Epithelial cell of esophagus (primary cell): Measurements from ENCODE around the gene DNAH6.
A peak's percentile ranks its signal among the peaks of the same experiment; 100 is the strongest.

Experiments
- DNase-seq: peaks from one replicate; pipeline ENCODE4 v3.0.0; 2010; ENCODE audit warnings: low read depth
- H3K4me3 ChIP-seq: 2 replicates; pipeline ENCODE4 v1.5.1; 2011; ENCODE audit warnings: mild to moderate bottlenecking, low read length, control low read depth
- TF ChIP-seq, protein P1 (sequence below): IDR thresholded peaks from 2 replicates; pipeline ENCODE4 v1.5.1; 2011; ENCODE audit warnings: low read depth, mild to moderate bottlenecking, low read length, control low read depth, inconsistent platforms; ENCODE audit not compliant: insufficient read depth; ENCODE audit errors: missing control alignments

Gene DNAH6

GRCh38 chr2:84847326-84848050 is 331.2 kb downstream of the DNAH6 start:
- DNase-seq: no peak
- TF ChIP-seq, protein P1, sequence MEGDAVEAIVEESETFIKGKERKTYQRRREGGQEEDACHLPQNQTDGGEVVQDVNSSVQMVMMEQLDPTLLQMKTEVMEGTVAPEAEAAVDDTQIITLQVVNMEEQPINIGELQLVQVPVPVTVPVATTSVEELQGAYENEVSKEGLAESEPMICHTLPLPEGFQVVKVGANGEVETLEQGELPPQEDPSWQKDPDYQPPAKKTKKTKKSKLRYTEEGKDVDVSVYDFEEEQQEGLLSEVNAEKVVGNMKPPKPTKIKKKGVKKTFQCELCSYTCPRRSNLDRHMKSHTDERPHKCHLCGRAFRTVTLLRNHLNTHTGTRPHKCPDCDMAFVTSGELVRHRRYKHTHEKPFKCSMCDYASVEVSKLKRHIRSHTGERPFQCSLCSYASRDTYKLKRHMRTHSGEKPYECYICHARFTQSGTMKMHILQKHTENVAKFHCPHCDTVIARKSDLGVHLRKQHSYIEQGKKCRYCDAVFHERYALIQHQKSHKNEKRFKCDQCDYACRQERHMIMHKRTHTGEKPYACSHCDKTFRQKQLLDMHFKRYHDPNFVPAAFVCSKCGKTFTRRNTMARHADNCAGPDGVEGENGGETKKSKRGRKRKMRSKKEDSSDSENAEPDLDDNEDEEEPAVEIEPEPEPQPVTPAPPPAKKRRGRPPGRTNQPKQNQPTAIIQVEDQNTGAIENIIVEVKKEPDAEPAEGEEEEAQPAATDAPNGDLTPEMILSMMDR: no peak
- H3K4me3 ChIP-seq: no peak overlapping the region

- peak; percentile 56 for DNase-seq
- no peak overlapping the region for H3K4me3 ChIP-seq
Observed at GRCh38 chr2:84849271-84849952, 333.1 kb downstream of the DNAH6 start.

GRCh38 chr2:84850471-84850870 is 334.2 kb downstream of the DNAH6 start:
- TF ChIP-seq, protein P1: no peak
- no peak for DNase-seq
- H3K4me3 ChIP-seq: no peak overlapping the region

More at GRCh38 chr2:84849271-84849952, 333.1 kb downstream of the DNAH6 start:
- TF ChIP-seq, protein P1: no peak

DNA sequence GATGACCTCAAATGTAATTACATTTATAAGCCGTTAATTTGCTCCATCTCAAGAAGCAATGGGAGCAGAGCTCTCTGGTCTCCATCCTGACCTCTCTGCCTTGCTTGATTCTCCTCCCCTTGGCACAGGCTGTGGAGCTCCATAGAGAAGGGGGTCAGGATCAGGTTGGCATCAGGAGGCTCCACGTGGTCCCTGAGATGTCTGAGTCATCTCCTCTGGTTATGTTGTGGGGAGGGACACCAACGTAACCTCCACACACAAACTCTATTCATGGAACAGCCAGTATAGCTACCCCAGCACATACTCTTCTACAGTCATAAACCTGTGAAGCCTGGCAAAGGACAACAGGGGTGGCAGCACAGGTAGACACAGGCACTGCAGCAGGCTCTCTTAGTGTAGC is 335.6 kb downstream of the DNAH6 start:
- TF ChIP-seq, protein P1: no peak
- H3K4me3 ChIP-seq: no peak overlapping the region
- DNase-seq: no peak

DNA sequence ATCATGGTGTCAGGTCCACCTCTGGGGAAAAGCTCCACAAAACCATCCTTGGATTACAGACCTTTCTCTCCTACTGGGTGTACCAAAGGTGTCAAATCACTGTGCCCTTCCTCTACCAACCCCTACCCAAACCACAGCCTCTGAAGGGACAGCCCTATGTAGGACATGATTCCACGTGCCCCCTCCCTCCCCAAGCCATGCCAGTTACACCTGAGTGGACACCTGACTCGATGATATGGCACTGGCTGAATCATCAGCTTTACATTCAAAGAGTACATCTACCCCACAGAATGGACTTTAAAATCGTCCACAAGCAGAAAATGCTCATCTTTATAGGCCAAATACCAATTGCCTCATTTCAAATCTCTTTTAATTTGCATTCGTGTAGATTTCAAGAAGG is 338.6 kb downstream of the DNAH6 start:
- no peak overlapping the region for H3K4me3 ChIP-seq
- no peak for DNase-seq

GRCh38 chr2:84855731-84856130 is 339.4 kb downstream of the DNAH6 start:
- TF ChIP-seq, protein P1: no peak
- no peak for DNase-seq
- no peak overlapping the region for H3K4me3 ChIP-seq

More for the DNA sequence above, 338.6 kb downstream of the DNAH6 start:
- TF ChIP-seq, protein P1: no peak

- TF ChIP-seq, protein P1: no peak
- H3K4me3 ChIP-seq: no peak overlapping the region
- DNase-seq: no peak
Observed at GRCh38 chr2:84856787-84857186, 340.5 kb downstream of the DNAH6 start.
